Neural progenitor cell (in vitro differentiated cells): ENCODE measurements around the gene PWWP2B. TPM values are rescaled to one million over a fixed set of nuclear protein-coding genes. Genes with fewer than 3 reads are reported as not detected.

Source experiments
- DNase-seq: peaks from one replicate; pipeline ENCODE4 v3.0.0-alpha.2; 2016; ENCODE audit warnings: low spot score
- H2AFZ ChIP-seq: fragments of 200-600 bp; sonication (generic); replicated peaks from 2 replicates; pipeline ENCODE4 v1.6.1; 2016; ENCODE audit warnings: antibody characterized with exemption
- H3F3A ChIP-seq: fragments of 200-600 bp; sonication (generic); 2 replicates; pipeline ENCODE4 v1.6.1; 2016; ENCODE audit warnings: antibody characterized with exemption, low read depth
- H3K27ac ChIP-seq: fragments of 200-600 bp; sonication (generic); 2 replicates; pipeline ENCODE4 v1.5.1; 2016; ENCODE audit warnings: mild to moderate bottlenecking
- H3K27me3 ChIP-seq: fragments of 200-600 bp; sonication (generic); 2 replicates; pipeline ENCODE4 v1.6.1; 2016; ENCODE audit warnings: mild to moderate bottlenecking, moderate library complexity
- H3K36me3 ChIP-seq: fragments of 200-600 bp; sonication (generic); 2 replicates; pipeline ENCODE4 v1.5.1; 2016
- H3K4me1 ChIP-seq: fragments of 200-600 bp; sonication (generic); 2 replicates; pipeline ENCODE4 v1.6.1; 2016; ENCODE audit warnings: mixed run types
- H3K4me2 ChIP-seq: fragments of 200-600 bp; sonication (generic); 2 replicates; pipeline ENCODE4 v1.6.1; 2016
- H3K4me3 ChIP-seq: fragments of 200-600 bp; sonication (generic); 2 replicates; pipeline ENCODE4 v1.5.1; 2016
- H3K79me2 ChIP-seq: fragments of 200-600 bp; sonication (generic); 2 replicates; pipeline ENCODE4 v1.6.1; 2016; ENCODE audit warnings: low read depth
- H3K9ac ChIP-seq: fragments of 200-600 bp; sonication (generic); 2 replicates; pipeline ENCODE4 v1.6.1; 2016
- H3K9me3 ChIP-seq: fragments of 200-600 bp; sonication (generic); 2 replicates; pipeline ENCODE4 v1.5.1; 2016; ENCODE audit warnings: low read depth
- H4K20me1 ChIP-seq: fragments of 200-600 bp; sonication (generic); 2 replicates; pipeline ENCODE4 v1.6.1; 2016; ENCODE audit warnings: low read depth
- H3K27ac Mint-ChIP-seq: 3 replicates; pipeline ENCODE4 v1.8.0; 2021; ENCODE audit warnings: mixed read lengths
- H3K27me3 Mint-ChIP-seq: 2 replicates; pipeline ENCODE4 v1.8.0; 2022; ENCODE audit warnings: low read depth, mild to moderate bottlenecking, inconsistent platforms, moderate library complexity, mixed read lengths; ENCODE audit not compliant: insufficient read depth
- H3K36me3 Mint-ChIP-seq: 3 replicates; pipeline ENCODE4 v1.8.0; 2021; ENCODE audit warnings: mixed read lengths
- H3K4me1 Mint-ChIP-seq: 3 replicates; pipeline ENCODE4 v1.8.0; 2021; ENCODE audit warnings: mixed read lengths
- H3K4me3 Mint-ChIP-seq: 3 replicates; pipeline ENCODE4 v1.8.0; 2021; ENCODE audit warnings: mild to moderate bottlenecking, moderate library complexity, mixed read lengths
- H3K9me3 Mint-ChIP-seq: 3 replicates; pipeline ENCODE4 v1.8.0; 2020; ENCODE audit warnings: mixed read lengths
- EZH2 ChIP-seq: fragments of 200-600 bp; sonication (generic); IDR thresholded peaks from 2 replicates; pipeline ENCODE4 v1.6.1; 2017; ENCODE audit warnings: antibody characterized with exemption, mild to moderate bottlenecking, moderate library complexity
- EZH2phosphoT487 ChIP-seq: fragments of 200-600 bp; sonication (generic); IDR thresholded peaks from 2 replicates; pipeline ENCODE4 v1.6.1; 2017; ENCODE audit warnings: antibody characterized with exemption
- total RNA-seq: library from RNA; depleted of rRNA; stranded (reverse); fragments of >200 nt; gene quantifications from 2 replicates; pipeline ENCODE4 v1.2.3, GENCODE V29; 2015; ENCODE audit warnings: low replicate concordance
- TF ChIP-seq, protein P1 (sequence below): fragments of 200-600 bp; sonication (generic); IDR thresholded peaks from 2 replicates; pipeline ENCODE4 v1.5.1; 2017; ENCODE audit warnings: antibody characterized with exemption, mild to moderate bottlenecking

Gene PWWP2B
- total RNA-seq, 1 donor from 2014 or later: 0.34 TPM

DNA sequence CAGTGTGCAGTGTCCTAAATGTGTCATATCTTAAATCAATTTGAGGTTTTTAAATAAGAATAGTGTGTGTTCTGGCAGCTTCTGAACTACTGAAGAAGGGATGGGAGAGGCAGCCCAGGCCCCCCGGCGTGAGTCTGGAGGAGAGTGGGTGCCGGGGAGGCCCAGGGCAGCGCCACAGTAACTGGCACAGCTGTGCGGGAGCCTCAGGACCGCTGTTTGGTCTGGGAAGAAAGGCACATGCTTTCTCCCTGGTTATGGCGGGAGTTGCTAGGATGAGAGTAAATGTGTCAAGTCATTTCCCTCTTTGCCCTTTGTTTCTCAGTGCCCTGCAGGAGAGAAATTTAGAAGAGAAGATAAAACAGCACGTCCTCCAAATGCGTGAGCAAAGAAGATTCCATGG is 31.9 kb upstream of the PWWP2B start:
- peaks cover under 1% of the 10 kb centered on the region for H3K27me3 Mint-ChIP-seq
- no peaks in the 10 kb centered on the region for H3K36me3 ChIP-seq
- no peaks in the 10 kb centered on the region for H4K20me1 ChIP-seq
- no peaks in the 10 kb centered on the region for H3F3A ChIP-seq
- H3K36me3 Mint-ChIP-seq: peaks cover 18% of the 10 kb centered on the region
- H2AFZ ChIP-seq: no peak overlapping the region
- H3K4me1 Mint-ChIP-seq: peaks cover 20% of the 10 kb centered on the region
- H3K27ac ChIP-seq: no peak overlapping the region
- no peak overlapping the region for H3K4me2 ChIP-seq
- H3K4me1 ChIP-seq: peaks cover 6% of the 10 kb centered on the region
- no peak overlapping the region for H3K9ac ChIP-seq
- no peak overlapping the region for H3K4me3 ChIP-seq
- no peaks in the 10 kb centered on the region for H3K9me3 Mint-ChIP-seq
- TF ChIP-seq EZH2 (no peak), EZH2phosphoT487 (no peak)
- TF ChIP-seq, protein P1, sequence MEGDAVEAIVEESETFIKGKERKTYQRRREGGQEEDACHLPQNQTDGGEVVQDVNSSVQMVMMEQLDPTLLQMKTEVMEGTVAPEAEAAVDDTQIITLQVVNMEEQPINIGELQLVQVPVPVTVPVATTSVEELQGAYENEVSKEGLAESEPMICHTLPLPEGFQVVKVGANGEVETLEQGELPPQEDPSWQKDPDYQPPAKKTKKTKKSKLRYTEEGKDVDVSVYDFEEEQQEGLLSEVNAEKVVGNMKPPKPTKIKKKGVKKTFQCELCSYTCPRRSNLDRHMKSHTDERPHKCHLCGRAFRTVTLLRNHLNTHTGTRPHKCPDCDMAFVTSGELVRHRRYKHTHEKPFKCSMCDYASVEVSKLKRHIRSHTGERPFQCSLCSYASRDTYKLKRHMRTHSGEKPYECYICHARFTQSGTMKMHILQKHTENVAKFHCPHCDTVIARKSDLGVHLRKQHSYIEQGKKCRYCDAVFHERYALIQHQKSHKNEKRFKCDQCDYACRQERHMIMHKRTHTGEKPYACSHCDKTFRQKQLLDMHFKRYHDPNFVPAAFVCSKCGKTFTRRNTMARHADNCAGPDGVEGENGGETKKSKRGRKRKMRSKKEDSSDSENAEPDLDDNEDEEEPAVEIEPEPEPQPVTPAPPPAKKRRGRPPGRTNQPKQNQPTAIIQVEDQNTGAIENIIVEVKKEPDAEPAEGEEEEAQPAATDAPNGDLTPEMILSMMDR: no peak
- no peaks in the 10 kb centered on the region for H3K79me2 ChIP-seq
- no peaks in the 10 kb centered on the region for H3K9me3 ChIP-seq
- H3K27ac Mint-ChIP-seq: peak overlapping the region; percentile 84
- no peak overlapping the region for H3K4me3 Mint-ChIP-seq
- H3K27me3 ChIP-seq: no peaks in the 10 kb centered on the region
- DNase-seq: no peak

DNA sequence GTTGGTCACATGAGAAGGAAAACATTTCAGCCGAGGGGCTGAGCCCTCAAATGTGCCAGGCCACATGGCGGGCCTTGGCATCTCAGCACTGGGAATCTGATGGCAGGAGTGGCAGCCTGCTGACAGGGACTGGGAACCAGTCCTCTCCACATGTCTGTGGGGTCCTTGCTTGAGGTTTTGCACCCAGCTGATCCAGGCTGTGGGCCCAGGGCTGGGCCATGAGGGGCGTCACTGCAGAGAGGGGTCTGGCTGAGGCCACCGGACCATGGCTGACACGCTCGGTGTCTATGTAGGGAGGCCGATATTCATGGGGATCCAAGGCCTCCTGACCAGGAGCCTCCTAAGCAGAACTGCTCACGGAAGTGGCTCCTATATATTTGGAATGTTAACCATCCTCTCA is 31.0 kb upstream of the PWWP2B start:
- H3K4me1 Mint-ChIP-seq: peaks cover 26% of the 10 kb centered on the region
- H3K36me3 Mint-ChIP-seq: peaks cover 18% of the 10 kb centered on the region
- no peak overlapping the region for H3K4me2 ChIP-seq
- H3F3A ChIP-seq: no peaks in the 10 kb centered on the region
- DNase-seq: no peak
- peaks cover 3% of the 10 kb centered on the region for H3K27me3 Mint-ChIP-seq
- no peaks in the 10 kb centered on the region for H3K9me3 ChIP-seq
- no peak overlapping the region for H3K4me3 ChIP-seq
- no peaks in the 10 kb centered on the region for H3K9me3 Mint-ChIP-seq
- no peaks in the 10 kb centered on the region for H3K36me3 ChIP-seq
- no peaks in the 10 kb centered on the region for H4K20me1 ChIP-seq
- no peak overlapping the region for H3K9ac ChIP-seq
- TF ChIP-seq, protein P1: no peak
- TF ChIP-seq EZH2 (no peak), EZH2phosphoT487 (no peak)
- H3K79me2 ChIP-seq: no peaks in the 10 kb centered on the region
- H3K27ac ChIP-seq: no peak overlapping the region
- H3K4me1 ChIP-seq: peaks cover 9% of the 10 kb centered on the region
- H3K4me3 Mint-ChIP-seq: no peak overlapping the region
- H3K27me3 ChIP-seq: no peaks in the 10 kb centered on the region
- no peak overlapping the region for H3K27ac Mint-ChIP-seq
- H2AFZ ChIP-seq: no peak overlapping the region

DNA sequence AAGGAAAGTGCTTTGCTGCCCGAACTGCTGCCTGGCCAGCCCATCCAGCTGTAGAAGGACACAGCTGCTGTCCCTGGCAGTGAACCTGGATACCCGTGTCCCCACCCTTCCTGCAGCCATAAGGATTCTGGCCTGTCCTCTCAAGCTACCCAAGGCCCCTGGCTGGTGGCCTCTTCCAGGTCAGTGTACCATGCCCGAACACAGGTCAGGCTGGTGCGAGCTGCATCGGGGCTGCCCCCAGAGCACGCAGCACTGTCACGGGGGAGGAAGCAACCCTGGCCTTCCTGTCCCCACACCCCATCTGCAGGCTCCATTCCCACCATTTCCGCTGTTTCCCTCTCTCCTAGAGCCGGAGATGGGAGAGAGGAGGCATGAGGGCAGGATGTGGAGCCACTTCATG is 30.5 kb upstream of the PWWP2B start:
- Histone ChIP-seq H3K27ac (no peak overlapping the region), H3K9me3 (no peaks in the 10 kb centered on the region), H3K79me2 (no peaks in the 10 kb centered on the region), H3K9ac (no peak overlapping the region), H3K36me3 (no peaks in the 10 kb centered on the region), H3K4me2 (no peak overlapping the region), H3K4me1 (peaks cover 9% of the 10 kb centered on the region), H3F3A (no peaks in the 10 kb centered on the region), H4K20me1 (no peaks in the 10 kb centered on the region), H2AFZ (no peak overlapping the region), H3K27me3 (no peaks in the 10 kb centered on the region), H3K4me3 (no peak overlapping the region)
- Mint-ChIP-seq H3K9me3 (no peaks in the 10 kb centered on the region), H3K27ac (no peak overlapping the region), H3K36me3 (peaks cover 18% of the 10 kb centered on the region), H3K4me1 (peaks cover 26% of the 10 kb centered on the region), H3K27me3 (peaks cover 3% of the 10 kb centered on the region), H3K4me3 (no peak overlapping the region)
- TF ChIP-seq EZH2: no peak
- TF ChIP-seq, protein P1: no peak
- DNase-seq: no peak
